SK-N-SH treated with all-trans-retinoic acid at 6 μM for 48 hours (cell line): ENCODE measurements around the gene NPRL2.

Experiments used
- ATAC-seq: fragments of 200-7000 bp; cut with Tn5 transposase; 3 replicates; pipeline ENCODE4 v1.9.1; 2020; ENCODE audit warnings: mild to moderate bottlenecking, moderate library complexity
- ARNTL ChIP-seq: fragments of 450-650 bp; formaldehyde crosslinking; IDR thresholded peaks from 2 replicates; pipeline ENCODE4 v1.5.0; 2020; ENCODE audit warnings: low read depth, mild to moderate bottlenecking, moderate library complexity, borderline replicate concordance
- TSHZ2 ChIP-seq: fragments of 250-450 bp; sonication (Bioruptor Pico); IDR thresholded peaks from 2 replicates; pipeline ENCODE4 v1.5.0; 2020; ENCODE audit warnings: mild to moderate bottlenecking, moderate library complexity

The NPRL2 gene

GRCh38 chr3:50297384-50297775 lies 53.2 kb downstream of the NPRL2 start:
- TF ChIP-seq ARNTL (CRISPR knock-in tag): no peak
- TF ChIP-seq TSHZ2 (CRISPR knock-in tag): no peak
- TF ChIP-seq, all 23 proteins: peak for 0

More at GRCh38 chr3:50297384-50297775, 53.2 kb downstream of the NPRL2 start:
- ATAC-seq: no peak
